Lung (tissue), 12 donors: Measurements from ENCODE around the gene CABP7. TPM values are rescaled to one million over a fixed set of nuclear protein-coding genes. Genes with fewer than 3 reads are reported as not detected.

Source experiments
- ATAC-seq: fragments of 200-7000 bp; cut with Tn5 transposase; one replicate; pipeline ENCODE4 v1.9.1; 2020; ENCODE audit warnings: moderate number of reproducible peaks; ENCODE audit not compliant: insufficient read depth, low FRiP score
- DNase-seq, 3 donors: peaks; one replicate each; pipeline ENCODE4 v3.0.0-alpha.2; 2013 to 2017
- H3K27ac ChIP-seq, 2 donors: one replicate each; pipeline ENCODE4 v1.5.1; 2013; ENCODE audit warnings: mild to moderate bottlenecking in 2 of 2, moderate library complexity in 2 of 2, control low read depth in 1 of 2, inconsistent platforms in 1 of 2, low read depth in 1 of 2, low read length in 1 of 2
- H3K27me3 ChIP-seq, 3 donors: one replicate each; pipeline ENCODE4 v1.5.1; 2013; ENCODE audit warnings: low read length in 2 of 3; ENCODE audit not compliant: control insufficient read depth in 3 of 3, insufficient read depth in 3 of 3
- H3K36me3 ChIP-seq, 4 donors: one replicate each; pipeline ENCODE4 v1.5.1; 2013; ENCODE audit warnings: low read length in 4 of 4, mild to moderate bottlenecking in 1 of 4, moderate library complexity in 1 of 4; ENCODE audit not compliant: control insufficient read depth in 4 of 4, insufficient read depth in 4 of 4
- H3K4me1 ChIP-seq, 5 donors: one replicate each; pipeline ENCODE4 v1.5.1; 2013; ENCODE audit warnings: low read length in 5 of 5, mild to moderate bottlenecking in 2 of 5, moderate library complexity in 1 of 5; ENCODE audit not compliant: control insufficient read depth in 5 of 5, insufficient read depth in 5 of 5
- H3K4me3 ChIP-seq: one replicate; pipeline ENCODE4 v1.5.1; 2013; ENCODE audit warnings: mild to moderate bottlenecking, control low read depth, moderate library complexity
- H3K9ac ChIP-seq, 2 donors: one replicate each; pipeline ENCODE4 v1.5.1; 2013; ENCODE audit warnings: low read length in 2 of 2, control low read depth in 1 of 2; ENCODE audit not compliant: insufficient read depth in 1 of 2
- H3K9me3 ChIP-seq, 4 donors: one replicate each; pipeline ENCODE4 v1.5.1; 2013; ENCODE audit warnings: low read length in 3 of 4, mild to moderate bottlenecking in 1 of 4, moderate library complexity in 1 of 4; ENCODE audit not compliant: control insufficient read depth in 4 of 4, insufficient read depth in 3 of 4
- CTCF ChIP-seq: IDR thresholded peaks from 2 replicates; pipeline ENCODE4 v1.5.1; 2012; ENCODE audit warnings: mild to moderate bottlenecking; ENCODE audit errors: control extremely low read depth, extremely low read depth
- WGBS, 2 donors: extraction: QIAGEN DNeasy Blood & Tissue Kit; methylation state at CpG; one replicate each; pipeline ENCODE4 v1.1.7; 2013; 5-methylcytosine and 5-hydroxymethylcytosine counted together
- polyA plus RNA-seq, 2 donors: library from polyadenylated mRNA; stranded (reverse); fragments of 200-250 nt; gene quantifications; one replicate each; pipeline ENCODE4 v1.2.1, GENCODE V29; 2013
- total RNA-seq, 2 donors: library from RNA; depleted of rRNA in 1 of 2; stranded (reverse); fragments of >200 nt in 1 of 2; gene quantifications; one replicate each; pipeline ENCODE4 v1.2.1, GENCODE V29; 2014 to 2021
- donor health status: control.
- donor health status: control.
- donor health status: Bipolar disorder and iron deficiency.
- donor health status: healthy.
- donor health status: DM: yes; HTN: yes; CAD: no.

Gene CABP7
- total and polyA plus RNA-seq, 4 donors = 0.05 to 0.12 (median 0.06) TPM; not detected in 1

GRCh38 chr22:29707010-29707409 lies 12.8 kb upstream of the CABP7 start:
- Histone ChIP-seq H3K4me1 (peaks cover 0 to 35% (median 6%) of the 10 kb centered on the region in 5 donors), H3K4me3 (no peak overlapping the region), H3K36me3 (no peaks in the 10 kb centered on the region), H3K9ac (no peak overlapping the region), H3K27me3 (no peaks in the 10 kb centered on the region), H3K9me3 (peaks cover 0 to 2% (median 0%) of the 10 kb centered on the region in 4 donors), H3K27ac (no peak overlapping the region)
- 45 to 59% methylated on average over 18 of the region's 18 CpGs for WGBS, 2 donors
- ATAC-seq (no peak), DNase-seq (no peak)
- no peak for TF ChIP-seq CTCF

DNA sequence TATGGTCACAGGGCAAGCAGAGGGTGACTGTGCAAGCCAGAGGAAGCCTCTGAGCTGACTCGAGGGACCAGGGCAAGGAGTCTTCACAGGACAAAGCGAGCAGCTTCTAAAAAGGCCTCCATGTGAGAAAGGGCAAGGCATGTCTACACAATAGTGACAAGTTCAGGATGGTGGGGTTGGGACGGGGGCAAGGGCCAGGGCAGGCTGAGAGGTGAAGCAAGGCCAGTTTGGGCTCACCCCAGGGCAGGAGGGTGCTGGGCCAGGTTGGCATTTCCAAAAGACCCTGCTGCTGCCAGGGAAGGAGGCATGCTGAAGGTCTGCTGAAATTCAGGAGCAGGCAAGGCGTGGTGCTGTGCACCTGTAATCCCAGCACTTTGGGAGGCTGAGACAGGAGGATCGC lies 12.3 kb upstream of the CABP7 start:
- 84 to 88% methylated on average over 5 of the region's 5 CpGs for whole genome bisulfite sequencing, 2 donors
- H3K36me3 ChIP-seq = no peaks in the 10 kb centered on the region
- ATAC-seq (no peak), DNase-seq (no peak)
- peaks cover 0 to 30% (median 6%) of the 10 kb centered on the region in 5 donors for H3K4me1 ChIP-seq
- no peak overlapping the region for H3K27ac ChIP-seq
- H3K9ac ChIP-seq = no peak overlapping the region
- no peak overlapping the region for H3K4me3 ChIP-seq
- no peak for TF ChIP-seq CTCF
- peaks cover 0 to 2% (median 0%) of the 10 kb centered on the region in 4 donors for H3K9me3 ChIP-seq
- H3K27me3 ChIP-seq = no peaks in the 10 kb centered on the region

- TF ChIP-seq CTCF = no peak
- Histone ChIP-seq H3K4me1 (peaks cover 0 to 5% (median 0%) of the 10 kb centered on the region in 5 donors), H3K4me3 (no peak overlapping the region), H3K9me3 (peaks cover 0 to 2% (median 0%) of the 10 kb centered on the region in 4 donors), H3K27ac (no peak overlapping the region), H3K36me3 (no peaks in the 10 kb centered on the region), H3K9ac (no peak overlapping the region), H3K27me3 (peaks cover 0 to 5% (median 0%) of the 10 kb centered on the region in 3 donors)
- no peak for DNase-seq
- no peak for ATAC-seq
- WGBS, 2 donors = 82 to 85% methylated on average over 15 of the region's 15 CpGs
Observed at GRCh38 chr22:29710193-29710592, 9.6 kb upstream of the CABP7 start.
